ENCODE measurements around the gene TRABD. TPM values are rescaled to one million over a fixed set of nuclear protein-coding genes. Genes with fewer than 3 reads are reported as not detected.

The TRABD gene
- total RNA-seq, 2 experiments from 2014 or later: 126 to 128 TPM

GRCh38 chr22:50216684-50217520 lies 31.2 kb downstream of the TRABD start:
- Histone ChIP-seq H4K20me1 (ENCODE audit: insufficient read depth, low read length) (no peaks in the 10 kb centered on the region), H3K27ac (ENCODE audit: low read depth, low read length, poor library complexity, severe bottlenecking) (no peak overlapping the region), H3K9me2 (ENCODE audit: insufficient read depth, low read length) (no peaks in the 10 kb centered on the region), H3K36me3 (ENCODE audit: insufficient read depth, low read length) (peaks cover 98% of the 10 kb centered on the region), H2AFZ (ENCODE audit: low read length) (no peak overlapping the region), H3K4me1 (ENCODE audit: insufficient read depth, low read length, poor library complexity, severe bottlenecking) (no peaks in the 10 kb centered on the region), H3K9me3 (ENCODE audit: low read length) (no peaks in the 10 kb centered on the region), H3K4me2 (ENCODE audit: low read length) (no peak overlapping the region), H3K4me3 (ENCODE audit: low read depth, low read length, poor library complexity, severe bottlenecking) (no peak overlapping the region), H3K79me2 (ENCODE audit: insufficient read depth, low read depth, low read length) (no peaks in the 10 kb centered on the region)
- intact Hi-C loops (cut with micrococcal nuclease; ENCODE audit: unreplicated experiment): no loop called here
- CTCF ChIA-PET (ENCODE audit: unreplicated experiment): no interaction called here
- no peak for DNase-seq (ENCODE audit: low spot score)
- TF ChIP-seq CTCF (conservative IDR thresholded peaks at IDR 0.05; ENCODE audit: low read length): no peak
- TF ChIP-seq EZH2phosphoT487 (IDR thresholded peaks at IDR 0.05; ENCODE audit: borderline replicate concordance, low read depth, low read length): no peak
- POLR2A ChIA-PET: no interaction called here
- no TSS peak for BruUV-seq (replicated peaks)

- Histone ChIP-seq H3K27ac (ENCODE audit: low read depth, low read length, poor library complexity, severe bottlenecking) (no peak overlapping the region), H4K20me1 (ENCODE audit: insufficient read depth, low read length) (no peaks in the 10 kb centered on the region), H3K9me2 (ENCODE audit: insufficient read depth, low read length) (no peaks in the 10 kb centered on the region), H3K4me3 (ENCODE audit: low read depth, low read length, poor library complexity, severe bottlenecking) (no peak overlapping the region), H2AFZ (ENCODE audit: low read length) (no peak overlapping the region), H3K4me1 (ENCODE audit: insufficient read depth, low read length, poor library complexity, severe bottlenecking) (no peaks in the 10 kb centered on the region), H3K36me3 (ENCODE audit: insufficient read depth, low read length) (peaks cover 98% of the 10 kb centered on the region), H3K79me2 (ENCODE audit: insufficient read depth, low read depth, low read length) (no peaks in the 10 kb centered on the region), H3K9me3 (ENCODE audit: low read length) (no peaks in the 10 kb centered on the region), H3K4me2 (ENCODE audit: low read length) (no peak overlapping the region)
- no TSS peak for BruUV-seq (replicated peaks)
- DNase-seq (ENCODE audit: low spot score): no peak
- no peak for TF ChIP-seq EZH2phosphoT487 (IDR thresholded peaks at IDR 0.05; ENCODE audit: borderline replicate concordance, low read depth, low read length)
- no peak for TF ChIP-seq CTCF (conservative IDR thresholded peaks at IDR 0.05; ENCODE audit: low read length)
- POLR2A ChIA-PET: no interaction called here
- CTCF ChIA-PET (ENCODE audit: unreplicated experiment): no interaction called here
- intact Hi-C loops (cut with micrococcal nuclease; ENCODE audit: unreplicated experiment): no loop called here
Observed at GRCh38 chr22:50217543-50218152, 31.9 kb downstream of the TRABD start.

Measured in OCI-LY7 (cell line).